Measurements from ENCODE around the gene GLUL.

The GLUL gene

GRCh38 chr1:182413486-182413885, 21.9 kb upstream of the GLUL start:
- Histone ChIP-seq H3K9ac (ENCODE audit: low read length) (no peak overlapping the region), H3K4me3 (ENCODE audit: low read depth, low read length, poor library complexity, severe bottlenecking) (no peak overlapping the region), H3K27me3 (ENCODE audit: insufficient read depth, low read length) (no peaks in the 10 kb centered on the region), H3K36me3 (ENCODE audit: insufficient read depth, low read length) (no peaks in the 10 kb centered on the region), H3K79me2 (ENCODE audit: insufficient read depth, low read length) (no peaks in the 10 kb centered on the region), H3K9me2 (ENCODE audit: low read depth, low read length) (no peaks in the 10 kb centered on the region), H3K4me2 (ENCODE audit: low read length) (no peak overlapping the region), H4K20me1 (ENCODE audit: insufficient read depth, low read length) (no peaks in the 10 kb centered on the region), H3F3A (ENCODE audit: insufficient read depth, low read length) (no peaks in the 10 kb centered on the region), H3K4me1 (ENCODE audit: insufficient read depth, low read length, severe bottlenecking) (no peaks in the 10 kb centered on the region), H3K27ac (ENCODE audit: low read depth, low read length, poor library complexity, severe bottlenecking) (no peak overlapping the region), H3K9me3 (ENCODE audit: low read length) (no peaks in the 10 kb centered on the region), H2AFZ (ENCODE audit: low read length) (no peak overlapping the region)
- TF ChIP-seq EZH2 (IDR thresholded peaks at IDR 0.05; ENCODE audit: borderline replicate concordance, low read length) (no peak), CTCF (IDR thresholded peaks at IDR 0.05; ENCODE audit: low read length) (no peak)

GRCh38 chr1:182410620-182411273, 19.2 kb upstream of the GLUL start:
- TF ChIP-seq CTCF (IDR thresholded peaks at IDR 0.05; ENCODE audit: low read length), result no peak
- no peak for TF ChIP-seq EZH2 (IDR thresholded peaks at IDR 0.05; ENCODE audit: borderline replicate concordance, low read length)
- H3K27ac ChIP-seq (ENCODE audit: low read depth, low read length, poor library complexity, severe bottlenecking), result no peak overlapping the region
- no peaks in the 10 kb centered on the region for H3F3A ChIP-seq (ENCODE audit: insufficient read depth, low read length)
- H3K4me1 ChIP-seq (ENCODE audit: insufficient read depth, low read length, severe bottlenecking), result no peaks in the 10 kb centered on the region
- no peak overlapping the region for H3K9ac ChIP-seq (ENCODE audit: low read length)
- H3K79me2 ChIP-seq (ENCODE audit: insufficient read depth, low read length), result no peaks in the 10 kb centered on the region
- no peaks in the 10 kb centered on the region for H3K36me3 ChIP-seq (ENCODE audit: insufficient read depth, low read length)
- no peak overlapping the region for H3K4me2 ChIP-seq (ENCODE audit: low read length)
- no peak overlapping the region for H3K4me3 ChIP-seq (ENCODE audit: low read depth, low read length, poor library complexity, severe bottlenecking)
- no peaks in the 10 kb centered on the region for H4K20me1 ChIP-seq (ENCODE audit: insufficient read depth, low read length)
- H3K9me3 ChIP-seq (ENCODE audit: low read length), result no peaks in the 10 kb centered on the region
- no peaks in the 10 kb centered on the region for H3K27me3 ChIP-seq (ENCODE audit: insufficient read depth, low read length)
- H3K9me2 ChIP-seq (ENCODE audit: low read depth, low read length), result no peaks in the 10 kb centered on the region
- no peak overlapping the region for H2AFZ ChIP-seq (ENCODE audit: low read length)

GRCh38 chr1:182410138-182410537, 18.5 kb upstream of the GLUL start:
- Histone ChIP-seq H3K4me2 (ENCODE audit: low read length) (no peak overlapping the region), H3K36me3 (ENCODE audit: insufficient read depth, low read length) (no peaks in the 10 kb centered on the region), H3K9me3 (ENCODE audit: low read length) (no peaks in the 10 kb centered on the region), H4K20me1 (ENCODE audit: insufficient read depth, low read length) (no peaks in the 10 kb centered on the region), H3K9ac (ENCODE audit: low read length) (no peak overlapping the region), H2AFZ (ENCODE audit: low read length) (no peak overlapping the region), H3K4me3 (ENCODE audit: low read depth, low read length, poor library complexity, severe bottlenecking) (no peak overlapping the region), H3F3A (ENCODE audit: insufficient read depth, low read length) (no peaks in the 10 kb centered on the region), H3K4me1 (ENCODE audit: insufficient read depth, low read length, severe bottlenecking) (no peaks in the 10 kb centered on the region), H3K27ac (ENCODE audit: low read depth, low read length, poor library complexity, severe bottlenecking) (no peak overlapping the region), H3K27me3 (ENCODE audit: insufficient read depth, low read length) (no peaks in the 10 kb centered on the region), H3K9me2 (ENCODE audit: low read depth, low read length) (no peaks in the 10 kb centered on the region), H3K79me2 (ENCODE audit: insufficient read depth, low read length) (no peaks in the 10 kb centered on the region)
- no peak for TF ChIP-seq EZH2 (IDR thresholded peaks at IDR 0.05; ENCODE audit: borderline replicate concordance, low read length)
- TF ChIP-seq CTCF (IDR thresholded peaks at IDR 0.05; ENCODE audit: low read length), result no peak

All from OCI-LY1 (cell line).